Measurements from ENCODE around the gene MCM6. TPM values are rescaled to one million over a fixed set of nuclear protein-coding genes. Genes with fewer than 3 reads are reported as not detected.

MCM6 gene
- total RNA-seq, 4 donors from 2014 or later, result 5.9 to 9.5 (median 7.1) TPM

GRCh38 chr2:135863233-135863632 lies 13.0 kb downstream of the MCM6 start:
- Histone ChIP-seq H3K27me3 (no peaks in the 10 kb centered on the region), H3K9me3 (no peaks in the 10 kb centered on the region), H3K4me1 (no peaks in the 10 kb centered on the region), H3K27ac (no peak overlapping the region), H3K4me3 (replicated peaks in 1 of 3) (no peak overlapping the region), H3K36me3 (peaks cover 0 to 20% of the 10 kb centered on the region in 2 donors)
- TF ChIP-seq CTCF (IDR thresholded peaks at IDR 0.05), result no peak
- no peak for TF ChIP-seq POLR2A (IDR thresholded peaks at IDR 0.05)
- intact Hi-C loops (cut with DNase I), result no loop called here
- DNase-seq, result no peak
- 84 to 89% methylated on average over 6 of the region's 6 CpGs for WGBS, 2 donors

GRCh38 chr2:135862718-135863117 lies 13.5 kb downstream of the MCM6 start:
- Histone ChIP-seq H3K4me1 (no peaks in the 10 kb centered on the region), H3K27ac (no peak overlapping the region), H3K4me3 (replicated peaks in 1 of 3) (no peak overlapping the region), H3K9me3 (no peaks in the 10 kb centered on the region), H3K27me3 (no peaks in the 10 kb centered on the region), H3K36me3 (peaks cover 0 to 18% of the 10 kb centered on the region in 2 donors)
- 85 to 88% methylated on average over 4 of the region's 4 CpGs for WGBS, 2 donors
- DNase-seq, result no peak
- no peak for TF ChIP-seq CTCF (IDR thresholded peaks at IDR 0.05)
- no peak for TF ChIP-seq POLR2A (IDR thresholded peaks at IDR 0.05)
- intact Hi-C loops (cut with DNase I), result no loop called here

DNA sequence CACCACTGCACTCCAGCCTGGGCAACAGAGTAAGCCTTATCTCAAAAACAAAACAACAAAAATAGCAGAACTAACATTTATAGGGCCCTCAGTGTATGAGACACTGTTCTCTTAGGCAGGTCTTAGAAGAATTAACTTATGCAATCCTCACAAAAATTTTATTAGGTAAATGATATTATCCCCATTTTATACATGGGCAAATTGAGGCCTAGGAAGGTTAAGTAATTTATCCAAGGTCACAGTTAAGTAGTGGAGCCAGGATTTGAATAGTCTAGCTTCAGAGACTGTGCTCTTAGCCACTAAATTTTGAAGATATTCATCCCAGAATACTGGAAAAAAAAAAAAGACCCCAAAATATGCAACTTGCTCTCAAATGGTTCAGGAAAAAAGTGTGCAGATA lies 22.8 kb downstream of the MCM6 start:
- Histone ChIP-seq H3K27ac (no peak overlapping the region), H3K36me3 (peaks cover 0 to 12% of the 10 kb centered on the region in 2 donors), H3K4me1 (no peaks in the 10 kb centered on the region), H3K9me3 (no peaks in the 10 kb centered on the region), H3K4me3 (replicated peaks in 1 of 3) (no peak overlapping the region), H3K27me3 (no peaks in the 10 kb centered on the region)
- intact Hi-C loops (cut with DNase I), result no loop called here
- TF ChIP-seq POLR2A (IDR thresholded peaks at IDR 0.05) (no peak), CTCF (IDR thresholded peaks at IDR 0.05) (no peak)
- DNase-seq, result no peak

DNA sequence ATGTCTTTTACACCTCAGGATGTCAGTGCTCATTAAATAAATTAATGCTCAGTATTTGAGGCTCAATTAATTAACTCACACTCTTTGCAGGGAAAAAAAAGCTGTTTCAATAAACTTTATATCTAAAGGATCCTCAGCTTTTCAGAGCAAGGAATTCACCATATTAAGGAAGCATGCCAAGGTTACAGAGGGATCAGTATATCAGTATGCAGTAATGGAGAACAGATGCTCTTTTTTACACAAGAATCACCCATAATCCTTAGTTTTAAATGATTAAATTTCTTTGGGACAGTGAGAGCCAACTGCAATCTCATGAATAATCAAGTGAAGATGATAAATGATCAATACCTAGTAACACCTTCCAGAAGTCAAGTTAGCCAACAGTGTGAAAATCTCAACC lies 24.4 kb downstream of the MCM6 start:
- Histone ChIP-seq H3K36me3 (peaks cover 0 to 9% of the 10 kb centered on the region in 2 donors), H3K27ac (no peak overlapping the region)

More for the DNA sequence above, 24.4 kb downstream of the MCM6 start:
- no peaks in the 10 kb centered on the region for H3K4me1 ChIP-seq
- no peak for TF ChIP-seq POLR2A (IDR thresholded peaks at IDR 0.05)
- no peak for TF ChIP-seq CTCF (IDR thresholded peaks at IDR 0.05)
- no peaks in the 10 kb centered on the region for H3K27me3 ChIP-seq
- H3K4me3 ChIP-seq (replicated peaks in 1 of 3), result no peak overlapping the region
- no peak for DNase-seq
- H3K9me3 ChIP-seq, result no peaks in the 10 kb centered on the region
- intact Hi-C loops (cut with DNase I), result no loop called here

Measured in thyroid gland (tissue), 4 donors.